ENCODE results near the gene CILP2.
A peak's percentile ranks its signal among the peaks of the same experiment; 100 is the strongest.

The CILP2 gene

GRCh38 chr19:19544257-19544953, 6.3 kb downstream of the CILP2 start:
- no peak for DNase-seq (ENCODE audit: low spot score)

- no peak for DNase-seq (ENCODE audit: low spot score)
These were observed 7.0 kb downstream of the CILP2 start for GRCh38 chr19:19544954-19545591.

- no peak for DNase-seq (ENCODE audit: low spot score)
These were observed 7.6 kb downstream of the CILP2 start for GRCh38 chr19:19545707-19546106.

GRCh38 chr19:19546751-19547162, 8.7 kb downstream of the CILP2 start:
- DNase-seq (ENCODE audit: low spot score) = no peak

GRCh38 chr19:19547674-19548336, 9.7 kb downstream of the CILP2 start:
- DNase-seq (ENCODE audit: low spot score) = no peak

- DNase-seq (ENCODE audit: low spot score) = no peak
These were observed 11.1 kb downstream of the CILP2 start for GRCh38 chr19:19548915-19549759.

- no peak for DNase-seq (ENCODE audit: low spot score)
These were observed 11.9 kb downstream of the CILP2 start for GRCh38 chr19:19549804-19550464.

GRCh38 chr19:19550485-19550929, 12.4 kb downstream of the CILP2 start:
- DNase-seq (ENCODE audit: low spot score) = no peak

- no peak for DNase-seq (ENCODE audit: low spot score)
These were observed 13.1 kb downstream of the CILP2 start for GRCh38 chr19:19550972-19551852.

- no peak for DNase-seq (ENCODE audit: low spot score)
These were observed 13.8 kb downstream of the CILP2 start for GRCh38 chr19:19551853-19552192.

GRCh38 chr19:19552798-19553197, 14.7 kb downstream of the CILP2 start:
- DNase-seq (ENCODE audit: low spot score) = peak; percentile 97

GRCh38 chr19:19553670-19554069, 15.6 kb downstream of the CILP2 start:
- no peak for DNase-seq (ENCODE audit: low spot score)

- DNase-seq (ENCODE audit: low spot score) = peak; percentile 91
These were observed 16.3 kb downstream of the CILP2 start for GRCh38 chr19:19554074-19555023.

- no peak for DNase-seq (ENCODE audit: low spot score)
These were observed 20.0 kb downstream of the CILP2 start for GRCh38 chr19:19558055-19558454.

GRCh38 chr19:19558636-19559035, 20.6 kb downstream of the CILP2 start:
- no peak for DNase-seq (ENCODE audit: low spot score)

- DNase-seq (ENCODE audit: low spot score) = no peak
These were observed 21.9 kb downstream of the CILP2 start for GRCh38 chr19:19559931-19560330.

- no peak for DNase-seq (ENCODE audit: low spot score)
These were observed 24.0 kb downstream of the CILP2 start for GRCh38 chr19:19561946-19562664.

GRCh38 chr19:19562665-19563347, 24.7 kb downstream of the CILP2 start:
- peak; percentile 27 for DNase-seq (ENCODE audit: low spot score)
